ENCODE measurements around the gene CYB561D2. TPM values are rescaled to one million over a fixed set of nuclear protein-coding genes. Genes with fewer than 3 reads are reported as not detected.

CYB561D2 gene
- total RNA-seq, 4 donors from 2014 or later, result 13.3 to 19.9 (median 17.8) TPM

DNA sequence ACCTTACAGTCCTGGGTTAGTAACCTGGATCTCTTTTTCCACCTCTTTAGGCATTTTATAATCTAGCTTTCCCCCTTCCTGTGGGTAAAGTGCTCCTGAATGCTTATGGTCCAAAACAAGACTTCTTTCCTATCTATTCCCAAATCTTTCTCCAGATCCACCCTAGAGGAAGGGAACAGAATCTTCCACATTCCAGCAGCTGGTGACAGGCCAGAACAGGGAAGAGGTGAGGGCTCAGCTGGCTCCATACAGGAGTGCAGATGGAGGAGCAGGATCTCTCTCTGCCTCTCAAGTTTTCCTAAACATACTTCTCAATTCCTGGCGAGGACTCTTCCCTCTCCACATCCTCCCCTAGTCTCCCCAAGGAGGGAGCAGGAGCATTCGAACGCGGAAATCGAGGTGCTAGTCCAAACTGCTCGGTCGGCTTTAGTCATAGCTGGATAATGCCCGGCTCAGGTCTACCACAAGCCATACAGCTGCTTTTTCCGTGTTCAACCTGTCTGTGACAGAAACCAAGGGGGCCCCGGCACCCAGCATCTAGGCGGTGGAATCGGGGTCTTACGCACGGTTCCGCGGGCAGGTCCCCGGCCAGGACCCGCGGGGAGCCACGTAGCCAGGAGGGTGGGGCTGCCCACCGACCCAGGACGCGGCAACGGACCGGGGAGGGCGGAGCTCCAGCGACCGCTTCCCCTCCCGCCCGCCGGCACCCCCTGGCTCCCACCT is 14.0 kb upstream of the CYB561D2 start:
- in situ Hi-C loops (cut with MboI; ENCODE audit: low sequenced_read_pairs in 4 of 4) (no loop called here), intact Hi-C loops (cut with DNase I; ENCODE audit: low total_unique reads) (loop anchor here (1.0 kb wide), 1 partner anchor 15 kb away; no protein-coding TSS in a partner anchor)
- ATAC-seq, result peak; percentile 3 to 7
- H3K4me3 ChIP-seq, result peak overlapping the region; percentile 75 to 91 (median 82)
- H3K36me3 ChIP-seq, result peaks cover 0 to 7% of the 10 kb centered on the region in 2 donors
- no peak for DNase-seq
- H3K9me3 ChIP-seq, result no peaks in the 10 kb centered on the region
- no peaks in the 10 kb centered on the region for H3K27me3 ChIP-seq
- TF ChIP-seq POLR2A (IDR thresholded peaks at IDR 0.05) (no peak), CTCF (IDR thresholded peaks at IDR 0.05 in 4 of 5, conservative IDR thresholded peaks at IDR 0.05 in 1 of 5) (no peak)
- H3K4me1 ChIP-seq, result peaks cover 38 to 64% of the 10 kb centered on the region in 2 donors
- H3K27ac ChIP-seq, result peak overlapping the region; percentile 89 to 98 (median 97)

GRCh38 chr3:50337175-50337861 is 13.3 kb upstream of the CYB561D2 start:
- DNase-seq (peak; percentile 100), ATAC-seq (peak; percentile 84 to 86)
- Histone ChIP-seq H3K4me1 (peaks cover 38 to 64% of the 10 kb centered on the region in 2 donors), H3K36me3 (no peaks in the 10 kb centered on the region), H3K27me3 (no peaks in the 10 kb centered on the region), H3K27ac (peak overlapping the region; percentile 89 to 98 (median 97)), H3K4me3 (peak overlapping the region; percentile 75 to 91 (median 82)), H3K9me3 (no peaks in the 10 kb centered on the region)
- in situ Hi-C loops (cut with MboI; ENCODE audit: low sequenced_read_pairs in 4 of 4), result no loop called here
- TF ChIP-seq CTCF (IDR thresholded peaks at IDR 0.05 in 4 of 5, conservative IDR thresholded peaks at IDR 0.05 in 1 of 5) (no peak), POLR2A (IDR thresholded peaks at IDR 0.05) (peak; percentile 94 to 96)
- intact Hi-C loops (cut with DNase I; ENCODE audit: low total_unique reads), result loop anchor here (1.0 kb wide), 1 partner anchor 16 kb away; no protein-coding TSS in a partner anchor

GRCh38 chr3:50338965-50339364 is 11.7 kb upstream of the CYB561D2 start:
- intact Hi-C loops (cut with DNase I; ENCODE audit: low total_unique reads) (no loop called here), in situ Hi-C loops (cut with MboI; ENCODE audit: low sequenced_read_pairs in 4 of 4) (no loop called here)
- TF ChIP-seq CTCF (IDR thresholded peaks at IDR 0.05 in 4 of 5, conservative IDR thresholded peaks at IDR 0.05 in 1 of 5) (no peak), POLR2A (IDR thresholded peaks at IDR 0.05) (no peak)
- no peaks in the 10 kb centered on the region for H3K36me3 ChIP-seq
- no peaks in the 10 kb centered on the region for H3K27me3 ChIP-seq
- H3K27ac ChIP-seq, result peak overlapping the region; percentile 89 to 98 (median 97)
- H3K4me3 ChIP-seq, result peak overlapping the region in 1 of 4 donors; percentile 75
- no peaks in the 10 kb centered on the region for H3K9me3 ChIP-seq
- ATAC-seq, result no peak
- no peak for DNase-seq
- H3K4me1 ChIP-seq, result peaks cover 31 to 54% of the 10 kb centered on the region in 2 donors

DNA sequence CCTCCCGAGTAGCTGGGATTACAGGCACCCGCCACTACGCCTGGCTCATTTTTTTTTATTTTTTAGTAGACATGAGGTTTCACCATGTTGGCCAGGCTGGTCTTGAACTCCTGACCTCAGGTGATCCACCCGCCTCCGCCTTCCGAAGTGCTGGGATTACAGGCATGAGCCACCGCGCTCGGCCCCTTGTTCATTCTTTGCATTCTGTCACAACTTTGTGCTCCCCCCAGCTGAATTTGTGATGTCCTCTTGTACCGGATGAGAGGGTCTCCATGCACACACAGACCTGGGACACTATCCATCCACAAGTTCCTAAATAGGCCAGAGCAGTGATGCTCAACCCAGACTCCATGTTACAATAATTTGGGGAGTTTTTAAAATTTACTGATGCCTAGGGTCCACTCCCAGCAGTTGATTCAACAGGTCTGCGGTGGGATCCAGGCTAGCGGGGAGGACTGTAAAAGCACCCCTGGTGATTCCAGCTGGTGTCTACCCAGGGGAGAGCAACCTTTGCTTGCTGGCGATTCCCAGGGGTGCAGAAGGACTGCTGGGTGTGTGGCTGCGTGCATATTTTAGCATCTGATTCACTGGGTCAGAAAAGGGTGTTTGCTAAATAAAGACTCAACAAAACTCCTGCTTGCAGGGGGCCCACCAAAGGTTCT is 11.0 kb upstream of the CYB561D2 start:
- H3K9me3 ChIP-seq, result no peaks in the 10 kb centered on the region
- H3K4me3 ChIP-seq, result peak overlapping the region; percentile 38 to 58 (median 52)
- ATAC-seq (no peak), DNase-seq (no peak)
- no peaks in the 10 kb centered on the region for H3K36me3 ChIP-seq
- H3K27me3 ChIP-seq, result no peaks in the 10 kb centered on the region
- intact Hi-C loops (cut with DNase I; ENCODE audit: low total_unique reads), result no loop called here
- TF ChIP-seq CTCF (IDR thresholded peaks at IDR 0.05 in 4 of 5, conservative IDR thresholded peaks at IDR 0.05 in 1 of 5), result no peak
- TF ChIP-seq POLR2A (IDR thresholded peaks at IDR 0.05), result no peak
- in situ Hi-C loops (cut with MboI; ENCODE audit: low sequenced_read_pairs in 4 of 4), result loop anchor here in 1 of 4 donors (10.0 kb wide), 1 partner anchor 205 kb away; no protein-coding TSS in a partner anchor
- H3K4me1 ChIP-seq, result peaks cover 24 to 49% of the 10 kb centered on the region in 2 donors
- H3K27ac ChIP-seq, result peak overlapping the region; percentile 89 to 98 (median 97)

Data from gastrocnemius medialis (tissue), 4 donors.